GM12874 (cell line): ENCODE results near the gene PLXNA3.
A peak's percentile ranks its signal among the peaks of the same experiment; 100 is the strongest.

Source experiments
- CTCF ChIP-seq: IDR thresholded peaks from 2 replicates; pipeline ENCODE4 v1.5.1; 2011; ENCODE audit warnings: low read depth, mild to moderate bottlenecking, control low read depth, low read length, moderate library complexity; ENCODE audit not compliant: insufficient read depth

The PLXNA3 gene

GRCh38 chrX:154519389-154519788 lies 61.3 kb downstream of the PLXNA3 start:
- TF ChIP-seq CTCF: no peak

GRCh38 chrX:154525606-154526490 lies 67.8 kb downstream of the PLXNA3 start:
- TF ChIP-seq CTCF: no peak

GRCh38 chrX:154526901-154527675 lies 69.0 kb downstream of the PLXNA3 start:
- peak; percentile 47 for TF ChIP-seq CTCF
